SK-N-SH (cell line): ENCODE results near the gene GRAMD1B. TPM values are rescaled to one million over a fixed set of nuclear protein-coding genes. Genes with fewer than 3 reads are reported as not detected.

Experiments used
- CTCF ChIA-PET: fragments of 300-600, 350-600 bp; formaldehyde crosslinking; extraction: SDS; loops from one replicate; lab custom pipeline; 2021; lab: Yijun Ruan, JAX
- POLR2A ChIA-PET: fragments of 350-600 bp; sonication (Branson Sonifier 250); formaldehyde crosslinking; extraction: SDS; loops from one replicate; lab custom pipeline; 2020; ENCODE audit warnings: antibody characterized with exemption, inconsistent platforms; lab: Yijun Ruan, JAX
- DNase-seq: peaks from one replicate; pipeline ENCODE4 v3.0.0; 2012
- H2AFZ ChIP-seq: fragments of 200-600 bp; sonication (generic); 2 replicates; pipeline ENCODE4 v1.8.1; 2016; ENCODE audit warnings: antibody characterized with exemption, mild to moderate bottlenecking, low read depth
- H3F3A ChIP-seq: fragments of 200-600 bp; sonication (generic); replicated peaks from 2 replicates; pipeline ENCODE3; 2016; ENCODE audit warnings: antibody characterized with exemption, mild to moderate bottlenecking; ENCODE audit not compliant: insufficient read depth
- H3K27ac ChIP-seq, 2 experiments: fragments of 200-500 bp in 1 of 2; fragments of 200-600 bp in 1 of 2; sonication (Bioruptor generic) in 1 of 2; sonication (generic), shearing (Covaris generic) in 1 of 2; 2 replicates each; pipeline versions ENCODE4 v1.5.1 to v1.6.1; 2014 to 2016; ENCODE audit warnings: low read depth in 2 of 2, inconsistent platforms in 1 of 2, low read length in 1 of 2, mild to moderate bottlenecking in 1 of 2, mixed read lengths in 1 of 2
- H3K27me3 ChIP-seq: fragments of 200-600 bp; sonication (generic), shearing (Covaris generic); 2 replicates; pipeline ENCODE4 v1.6.1; 2016; ENCODE audit warnings: mixed run types; ENCODE audit not compliant: insufficient read depth
- H3K36me3 ChIP-seq, 2 experiments: fragments of 200-500 bp in 1 of 2; fragments of 200-600 bp in 1 of 2; sonication (Bioruptor generic) in 1 of 2; sonication (generic) in 1 of 2; replicated peaks in 1 of 2; 2 replicates each; pipeline versions ENCODE3 to v1.5.1; 2014 to 2016; ENCODE audit warnings: low read length in 1 of 2, mild to moderate bottlenecking in 1 of 2; ENCODE audit not compliant: insufficient read depth in 2 of 2, control insufficient read depth in 1 of 2
- H3K4me1 ChIP-seq, 2 experiments: fragments of 200-500 bp in 1 of 2; fragments of 200-600 bp in 1 of 2; sonication (Bioruptor generic) in 1 of 2; sonication (generic), shearing (Covaris generic) in 1 of 2; 2 replicates each; pipeline versions ENCODE4 v1.5.1 to v1.6.1; 2014 to 2016; ENCODE audit warnings: low read depth in 1 of 2, low read length in 1 of 2, mixed run types in 1 of 2; ENCODE audit not compliant: insufficient read depth in 2 of 2, control insufficient read depth in 1 of 2
- H3K4me2 ChIP-seq: fragments of 200-600 bp; sonication (generic), shearing (Covaris generic); 2 replicates; pipeline ENCODE4 v1.6.1; 2017; ENCODE audit warnings: mixed run types
- H3K4me3 ChIP-seq, 2 experiments: fragments of 200-500 bp in 1 of 2; fragments of 200-600 bp in 1 of 2; sonication (Bioruptor generic) in 1 of 2; sonication (generic), shearing (Covaris generic) in 1 of 2; 2 replicates each; pipeline versions ENCODE4 v1.5.1 to v1.8.1; 2014 to 2016; ENCODE audit warnings: low read depth in 2 of 2, inconsistent platforms in 1 of 2, low read length in 1 of 2, mild to moderate bottlenecking in 1 of 2, mixed read lengths in 1 of 2, moderate library complexity in 1 of 2
- H3K79me2 ChIP-seq: fragments of 200-600 bp; sonication (generic); 2 replicates; pipeline ENCODE4 v1.8.1; 2017; ENCODE audit warnings: mild to moderate bottlenecking; ENCODE audit not compliant: insufficient read depth
- H3K9ac ChIP-seq: fragments of 200-600 bp; sonication (generic); 2 replicates; pipeline ENCODE4 v1.6.1; 2017; ENCODE audit warnings: mixed run types
- H3K9me2 ChIP-seq: fragments of 200-600 bp; sonication (generic); 2 replicates; pipeline ENCODE4 v1.6.1; 2017; ENCODE audit warnings: mixed run types
- H3K9me3 ChIP-seq: fragments of 200-600 bp; sonication (generic); 2 replicates; pipeline ENCODE4 v1.6.1; 2017; ENCODE audit warnings: mixed run types, mild to moderate bottlenecking, moderate library complexity
- H4K20me1 ChIP-seq: fragments of 200-600 bp; sonication (generic); 2 replicates; pipeline ENCODE4 v1.6.1; 2017; ENCODE audit warnings: mild to moderate bottlenecking, mixed run types; ENCODE audit not compliant: insufficient read depth
- CHD2 ChIP-seq: fragments of 150-350 bp; IDR thresholded peaks from 2 replicates; pipeline ENCODE4 v1.6.1; 2018; ENCODE audit warnings: low read length; ENCODE audit not compliant: partially characterized antibody
- CTCF ChIP-seq: fragments of 200-600 bp; sonication (generic); IDR thresholded peaks from 2 replicates; pipeline ENCODE4 v1.6.1; 2017; ENCODE audit warnings: antibody characterized with exemption, mild to moderate bottlenecking, moderate library complexity
- EZH2phosphoT487 ChIP-seq: fragments of 200-600 bp; sonication (generic); IDR thresholded peaks from 2 replicates; pipeline ENCODE4 v1.6.1; 2017; ENCODE audit warnings: low read depth, mixed run types, mild to moderate bottlenecking, antibody characterized with exemption, moderate library complexity, borderline replicate concordance
- FOXJ3 ChIP-seq: sonication (generic); formaldehyde crosslinking; IDR thresholded peaks from 2 replicates; pipeline ENCODE4 v1.5.1; 2020; ENCODE audit warnings: mild to moderate bottlenecking, missing genetic modification reagents
- GATA2 ChIP-seq: sonication (generic); formaldehyde crosslinking; IDR thresholded peaks from 2 replicates; pipeline ENCODE4 v1.5.0; 2020; ENCODE audit warnings: mild to moderate bottlenecking, missing genetic modification reagents
- JUND ChIP-seq: IDR thresholded peaks from 2 replicates; pipeline ENCODE4 v1.4.0; 2012
- MEF2A ChIP-seq: IDR thresholded peaks from 2 replicates; pipeline ENCODE4 v1.4.0; 2012; ENCODE audit warnings: low read depth, borderline replicate concordance
- NFIC ChIP-seq: IDR thresholded peaks from 2 replicates; pipeline ENCODE4 v1.4.0; 2012; ENCODE audit warnings: borderline replicate concordance
- REST ChIP-seq: IDR thresholded peaks from 2 replicates; pipeline ENCODE4 v1.6.1; 2012; ENCODE audit warnings: mild to moderate bottlenecking, low read depth, low read length, moderate library complexity
- RXRA ChIP-seq: IDR thresholded peaks from 2 replicates; pipeline ENCODE4 v1.4.0; 2012; ENCODE audit warnings: low read depth, mild to moderate bottlenecking, borderline replicate concordance
- SMC3 ChIP-seq: IDR thresholded peaks from 2 replicates; pipeline ENCODE4 v1.6.1; 2012; ENCODE audit warnings: low read depth, low read length, improper control_type of control experiment
- TAF1 ChIP-seq: IDR thresholded peaks from 2 replicates; pipeline ENCODE4 v1.6.1; 2012; ENCODE audit warnings: low read depth, mild to moderate bottlenecking, low read length, moderate library complexity, borderline replicate concordance
- TEAD4 ChIP-seq: IDR thresholded peaks from 2 replicates; pipeline ENCODE4 v1.4.0; 2012; ENCODE audit warnings: mild to moderate bottlenecking, borderline replicate concordance; ENCODE audit not compliant: insufficient read depth
- WGBS: methylation state at CpG from one replicate; pipeline ENCODE4 v1.1.6; 2017; ENCODE audit warnings: low lambda C conversion rate; 5-methylcytosine and 5-hydroxymethylcytosine counted together
- polyA plus RNA-seq, 3 experiments: library from polyadenylated mRNA; depleted of rRNA; stranded (reverse); fragments of >200 nt; gene quantifications; 2 replicates each; pipeline ENCODE4 v1.2.3, GENCODE V29; 2012
- TF ChIP-seq, protein P1 (sequence below): fragments of 150-350 bp; IDR thresholded peaks from 2 replicates; pipeline ENCODE4 v1.6.1; 2016; ENCODE audit warnings: mild to moderate bottlenecking, low read depth, low read length

GRAMD1B gene
- polyA plus RNA-seq, 1 of the 3 experiments (the other 2 are of a cell fraction): 14.5 TPM

DNA sequence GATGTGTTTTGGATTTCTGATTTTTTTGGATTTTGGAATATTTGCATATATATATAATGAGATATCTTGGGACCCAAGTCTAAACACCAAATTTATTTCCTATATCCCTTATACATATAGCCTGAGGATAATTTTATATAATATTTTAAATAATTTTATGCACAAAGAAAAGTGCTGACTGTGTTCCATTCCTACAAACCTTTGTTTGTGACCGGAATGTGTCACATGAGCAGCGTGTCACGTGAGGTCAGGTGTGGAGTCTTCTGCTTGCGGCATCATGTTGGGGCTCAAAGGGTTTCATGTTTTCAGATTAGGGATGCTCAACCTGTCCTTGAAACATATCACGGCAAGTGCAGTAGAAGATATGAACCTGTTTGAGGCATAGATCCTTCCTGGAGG, 158.8 kb downstream of the GRAMD1B start:
- POLR2A ChIA-PET: no interaction called here
- H3K4me3 ChIP-seq: no peak overlapping the region
- H3K4me1 ChIP-seq: peaks cover 6 to 9% of the 10 kb centered on the region in 2 experiments; a peak in 3 of 4 replicates
- H3K9me3 ChIP-seq: no peaks in the 10 kb centered on the region
- no peak overlapping the region for H2AFZ ChIP-seq
- no peak overlapping the region for H3K9ac ChIP-seq
- H3K27me3 ChIP-seq: no peaks in the 10 kb centered on the region
- no peaks in the 10 kb centered on the region for H3K9me2 ChIP-seq
- WGBS: 94% methylated on average over 5 of the region's 5 CpGs
- no peaks in the 10 kb centered on the region for H3K36me3 ChIP-seq
- no peak for TF ChIP-seq GATA2
- no peak for TF ChIP-seq RXRA
- TF ChIP-seq REST: no peak
- TF ChIP-seq JUND: no peak
- TF ChIP-seq, protein P1, sequence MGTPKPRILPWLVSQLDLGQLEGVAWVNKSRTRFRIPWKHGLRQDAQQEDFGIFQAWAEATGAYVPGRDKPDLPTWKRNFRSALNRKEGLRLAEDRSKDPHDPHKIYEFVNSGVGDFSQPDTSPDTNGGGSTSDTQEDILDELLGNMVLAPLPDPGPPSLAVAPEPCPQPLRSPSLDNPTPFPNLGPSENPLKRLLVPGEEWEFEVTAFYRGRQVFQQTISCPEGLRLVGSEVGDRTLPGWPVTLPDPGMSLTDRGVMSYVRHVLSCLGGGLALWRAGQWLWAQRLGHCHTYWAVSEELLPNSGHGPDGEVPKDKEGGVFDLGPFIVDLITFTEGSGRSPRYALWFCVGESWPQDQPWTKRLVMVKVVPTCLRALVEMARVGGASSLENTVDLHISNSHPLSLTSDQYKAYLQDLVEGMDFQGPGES: no peak
- no peak for TF ChIP-seq NFIC
- TF ChIP-seq CHD2: no peak
- TF ChIP-seq MEF2A: no peak
- TF ChIP-seq EZH2phosphoT487: no peak
- TF ChIP-seq TEAD4: no peak
- no peak for TF ChIP-seq FOXJ3 (CRISPR knock-in tag)
- no peak for TF ChIP-seq CTCF
- no peak for TF ChIP-seq TAF1
- TF ChIP-seq SMC3: no peak
- no peak for DNase-seq
- H3K27ac ChIP-seq: no peak overlapping the region
- no peaks in the 10 kb centered on the region for H4K20me1 ChIP-seq
- CTCF ChIA-PET: interaction anchor here (1.1 to 3.8 kb wide), 3 partner anchors 8 to 122 kb away, joined by 3 to 26 read pairs (median 18); no protein-coding TSS in a partner anchor
- no peaks in the 10 kb centered on the region for H3K79me2 ChIP-seq
- peaks cover 5% of the 10 kb centered on the region for H3F3A ChIP-seq
- H3K4me2 ChIP-seq: no peak overlapping the region
